HL-60/S4 (cell line): ENCODE measurements around the gene GOLGA7B.

Experiments
- in situ Hi-C: fragments of 300-500 bp; cut with MboI; formaldehyde crosslinking; loops from 2 replicates; pipeline ENCODE4 v1.14.3; 2022; ENCODE audit warnings: low sequenced_read_pairs

Gene GOLGA7B

DNA sequence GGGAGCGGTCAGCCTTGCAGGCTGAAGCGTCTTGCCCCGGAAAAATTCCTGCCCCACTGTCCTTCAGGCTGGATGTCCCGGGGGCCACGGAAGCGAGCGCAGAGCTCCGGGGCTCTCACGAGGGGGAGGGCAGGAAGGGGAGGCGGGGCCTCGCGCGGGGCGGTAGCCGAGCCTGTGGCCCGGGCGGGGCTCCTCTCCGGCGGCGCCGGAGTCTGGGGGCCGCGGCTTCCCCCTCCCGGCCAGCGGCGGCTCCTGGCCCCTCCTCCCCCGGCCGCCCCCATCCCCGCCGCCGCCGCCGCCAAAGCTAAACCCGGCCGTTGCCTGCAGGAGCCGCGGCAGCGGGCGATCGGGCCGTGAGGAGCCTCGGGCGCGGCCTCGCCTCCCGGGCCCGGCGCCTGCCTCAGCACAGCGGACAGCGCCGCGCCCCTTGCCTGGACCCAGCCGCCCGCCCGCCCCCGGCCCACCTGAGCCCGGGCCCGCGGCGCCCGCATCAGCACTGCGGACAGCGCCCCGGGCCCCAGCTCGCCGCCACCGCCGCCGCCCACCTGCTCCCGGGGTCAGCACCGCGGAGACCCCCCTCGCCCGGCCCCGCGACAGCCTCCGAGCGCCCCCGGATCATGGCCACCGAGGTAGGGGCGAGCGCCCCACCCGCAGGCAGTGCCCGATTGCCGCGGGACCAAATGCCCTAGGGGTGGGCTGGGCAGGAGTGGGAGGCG is at the start of gene GOLGA7B:
Gene GOLGA7B, plus strand, starts transcription at position 157 of the 716 bp plus-strand sequence. Its CDS starts 461 bp downstream, at position 618.
- in situ Hi-C loops: no loop called here

DNA sequence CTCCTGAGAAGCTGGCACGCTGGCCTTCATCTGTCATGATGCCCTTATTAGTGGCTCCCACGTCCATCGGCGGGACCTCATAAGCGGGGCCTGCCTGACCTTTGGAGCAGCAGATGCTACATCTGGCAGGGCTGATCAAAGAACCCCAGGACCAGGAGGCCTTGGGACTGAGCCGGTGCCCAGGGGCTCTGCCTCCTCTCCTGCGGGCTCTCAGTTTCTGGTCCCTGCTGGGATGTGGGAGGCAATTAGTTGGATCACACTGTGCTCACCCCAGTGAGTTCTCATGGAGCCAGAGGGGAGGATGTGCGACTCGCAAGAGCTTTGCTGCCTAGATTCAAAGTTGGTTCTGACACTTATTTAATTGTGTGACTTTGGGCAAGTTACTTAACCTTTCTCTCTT is 49.2 kb upstream of the GOLGA7B start:
- in situ Hi-C loops: no loop called here

DNA sequence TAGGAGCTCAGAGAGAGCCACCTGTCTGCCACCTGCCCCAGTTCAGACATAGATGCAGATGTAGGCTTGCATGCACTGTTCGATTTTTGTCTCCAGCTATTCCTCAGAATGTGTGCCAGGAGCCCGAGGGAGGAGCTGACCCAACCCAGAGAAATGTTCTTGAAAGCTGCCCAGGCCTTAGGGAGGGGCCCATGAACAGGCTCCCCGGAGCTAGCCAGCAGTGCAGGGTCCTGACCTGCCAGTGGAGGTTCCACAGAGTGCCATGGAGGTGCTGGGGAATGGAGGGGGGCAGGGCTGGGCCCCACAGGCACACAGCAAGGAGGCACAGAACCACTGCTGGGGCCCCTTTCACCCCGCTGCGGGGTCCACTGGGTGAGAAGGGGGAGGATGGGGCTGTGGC is 48.2 kb upstream of the GOLGA7B start:
- in situ Hi-C loops: no loop called here

DNA sequence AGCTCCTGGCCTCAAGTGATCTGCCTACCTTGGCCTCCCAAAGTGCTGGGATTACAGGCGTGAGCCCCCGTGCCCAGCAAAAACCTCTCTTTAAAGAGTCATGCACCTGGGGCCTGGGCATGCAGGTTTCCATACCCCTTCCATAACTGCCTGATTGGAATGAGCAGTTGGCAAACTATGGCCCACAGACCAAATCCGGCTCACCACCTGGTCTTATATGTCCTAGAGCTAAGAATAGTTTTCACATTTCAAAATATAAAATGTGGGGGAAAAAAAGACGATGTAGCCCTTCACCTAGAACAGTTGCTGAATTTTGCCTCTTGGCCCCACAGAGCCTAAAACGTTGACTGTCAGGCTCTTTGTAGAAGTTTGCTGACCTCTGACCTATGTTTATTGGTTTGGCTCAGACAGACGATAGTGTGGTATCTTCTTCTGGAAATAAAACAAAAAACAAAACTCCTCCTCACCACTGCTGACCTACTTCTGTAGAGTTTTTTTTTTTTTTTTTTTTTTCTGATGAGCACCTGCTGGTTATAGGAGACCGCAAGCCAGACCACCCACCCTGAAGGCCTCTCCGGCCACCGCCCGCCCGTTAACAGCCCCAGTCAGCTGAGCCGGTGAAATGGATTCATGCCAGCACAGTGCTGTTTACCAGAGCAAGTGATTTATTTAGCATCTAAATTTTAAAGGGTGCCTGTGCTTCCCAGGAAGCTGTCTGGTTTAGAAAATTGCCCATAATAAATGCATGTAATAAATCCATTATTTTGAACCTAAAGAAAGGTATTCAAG is 44.4 kb upstream of the GOLGA7B start:
- in situ Hi-C loops: no loop called here

DNA sequence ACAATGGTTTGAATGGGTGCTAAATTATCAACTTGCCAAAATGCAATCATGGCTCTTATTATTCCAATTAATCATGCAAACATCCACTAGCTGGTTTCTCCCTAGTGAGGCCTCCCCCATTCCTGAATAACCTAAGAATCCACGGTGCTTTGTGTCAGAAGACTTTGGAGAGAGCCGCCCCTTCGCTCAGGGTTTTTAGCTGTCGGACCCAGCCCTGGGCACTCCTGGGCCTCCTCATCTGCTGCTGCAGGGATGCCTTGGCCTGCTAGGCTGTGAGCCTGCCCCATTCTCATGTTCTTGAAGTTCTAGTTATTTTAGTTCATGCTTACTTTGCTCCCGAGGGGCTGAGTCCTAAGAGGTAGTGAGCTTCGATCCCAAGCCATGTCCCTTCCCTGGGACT is 43.7 kb upstream of the GOLGA7B start:
- in situ Hi-C loops: no loop called here

DNA sequence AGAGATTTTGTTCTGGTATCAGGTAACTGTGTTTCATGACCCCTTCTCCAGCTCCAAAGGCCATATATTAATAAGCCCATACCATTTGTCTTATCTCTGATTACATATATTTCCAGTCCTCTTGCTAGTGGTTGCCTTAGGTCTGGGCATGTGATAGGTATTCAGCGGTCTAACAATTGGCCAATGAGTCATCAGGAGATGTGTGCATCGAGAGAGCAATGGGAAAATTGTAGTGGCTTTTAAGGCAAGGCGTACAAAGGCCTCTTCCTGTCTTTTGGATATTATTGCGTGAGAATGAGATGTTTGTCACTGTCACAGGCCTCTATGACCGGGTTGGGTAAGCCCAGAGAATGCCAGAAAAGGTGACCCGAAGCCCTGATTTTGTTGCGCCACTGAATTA is 39.2 kb upstream of the GOLGA7B start:
- in situ Hi-C loops: no loop called here

DNA sequence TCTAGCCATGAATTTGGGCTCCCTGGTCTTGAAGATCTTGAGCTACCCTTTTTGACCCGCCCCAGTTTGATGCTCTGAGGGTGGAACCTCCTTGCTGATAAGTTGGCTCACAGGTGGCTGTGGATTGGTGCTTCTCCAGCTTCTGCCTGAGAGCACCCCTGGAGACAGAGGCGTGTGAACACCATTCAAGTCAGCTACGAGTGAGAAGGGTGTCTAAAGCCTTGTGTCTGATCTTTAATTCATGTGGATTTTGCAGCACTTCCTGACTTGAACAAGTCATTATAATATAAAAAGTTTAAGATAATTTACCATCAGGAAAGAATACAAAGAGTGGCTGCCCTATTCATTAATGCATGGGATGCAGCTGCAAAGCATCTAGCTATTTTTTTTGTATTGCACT is 37.7 kb upstream of the GOLGA7B start:
- in situ Hi-C loops: no loop called here

DNA sequence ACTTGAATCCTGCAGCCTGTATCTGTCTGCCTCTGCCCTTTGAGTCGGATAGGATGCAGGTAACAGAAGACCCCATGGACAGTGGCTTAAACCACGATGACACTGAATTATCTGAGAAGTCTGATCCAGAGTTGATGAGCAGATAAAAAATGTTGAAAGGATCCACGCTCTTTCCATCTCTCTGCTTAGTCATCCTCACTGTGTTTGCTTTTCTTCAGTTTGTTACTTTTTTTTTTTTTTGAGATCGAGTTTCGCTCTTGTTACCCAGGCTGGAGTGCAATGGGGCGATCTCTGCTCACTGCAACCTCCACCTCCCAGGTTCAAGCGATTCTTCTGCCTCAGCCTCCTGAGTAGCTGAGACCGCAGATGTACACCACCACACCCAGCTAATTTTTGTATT is 36.9 kb upstream of the GOLGA7B start:
- in situ Hi-C loops: no loop called here

DNA sequence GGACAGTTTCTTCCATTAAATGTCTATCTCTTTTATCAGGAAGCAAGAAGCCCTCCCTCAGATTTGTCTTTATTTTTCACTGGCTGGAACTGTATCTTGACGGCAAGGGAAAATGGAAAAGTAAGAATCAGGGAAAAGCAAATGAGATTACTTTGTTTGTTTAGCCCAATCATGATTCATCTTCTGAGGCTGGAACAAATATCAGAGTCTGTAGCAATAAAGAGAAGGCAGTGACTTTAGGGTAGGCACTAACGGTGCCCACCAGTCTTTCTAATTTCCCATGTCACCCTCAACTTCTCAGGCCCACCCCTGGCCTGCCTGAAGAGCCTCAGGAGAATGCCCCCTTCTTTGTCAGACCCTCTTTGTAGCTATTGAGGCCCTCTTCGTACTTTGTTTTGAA is 36.3 kb upstream of the GOLGA7B start:
- in situ Hi-C loops: no loop called here

DNA sequence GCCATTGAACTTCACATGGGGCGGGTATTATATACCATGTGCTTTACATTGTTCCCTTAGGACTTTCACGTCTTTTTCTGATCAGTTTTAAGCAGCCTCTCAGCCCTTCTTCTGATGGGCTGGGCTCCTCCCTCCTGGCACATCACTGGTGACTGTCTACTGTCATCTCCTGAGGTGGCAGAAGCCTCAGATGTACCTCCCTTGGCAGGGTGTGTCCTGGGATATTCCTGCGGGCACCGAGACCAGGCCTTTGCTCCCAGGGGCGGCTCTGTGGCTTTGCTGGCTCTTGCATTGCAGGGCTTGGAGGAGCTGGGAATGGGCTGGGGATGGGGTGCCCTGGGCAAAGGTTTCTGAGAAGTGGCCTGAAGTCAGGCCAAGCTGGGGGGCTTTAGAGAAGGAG is 34.6 kb upstream of the GOLGA7B start:
- in situ Hi-C loops: no loop called here

DNA sequence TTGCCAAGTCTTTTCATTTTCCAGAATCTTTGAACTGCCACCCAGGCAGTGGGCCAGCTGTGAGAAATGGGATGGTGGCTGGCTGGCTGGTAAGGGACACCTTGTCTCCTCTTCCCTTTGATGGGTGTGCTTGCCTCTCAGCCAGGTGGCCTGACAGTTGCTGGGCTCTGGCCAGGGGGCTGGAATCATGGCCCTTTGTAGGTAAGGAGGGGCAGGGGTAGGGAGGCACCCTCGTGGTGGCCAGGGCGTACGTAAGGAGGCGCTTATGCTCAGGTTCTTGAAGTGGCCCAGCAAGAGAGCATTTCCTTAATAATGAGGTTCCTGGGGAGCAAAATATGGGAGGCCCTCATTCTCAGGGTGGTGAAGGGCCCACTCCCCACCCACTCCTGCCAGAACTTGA is 33.0 kb upstream of the GOLGA7B start:
- in situ Hi-C loops: no loop called here

DNA sequence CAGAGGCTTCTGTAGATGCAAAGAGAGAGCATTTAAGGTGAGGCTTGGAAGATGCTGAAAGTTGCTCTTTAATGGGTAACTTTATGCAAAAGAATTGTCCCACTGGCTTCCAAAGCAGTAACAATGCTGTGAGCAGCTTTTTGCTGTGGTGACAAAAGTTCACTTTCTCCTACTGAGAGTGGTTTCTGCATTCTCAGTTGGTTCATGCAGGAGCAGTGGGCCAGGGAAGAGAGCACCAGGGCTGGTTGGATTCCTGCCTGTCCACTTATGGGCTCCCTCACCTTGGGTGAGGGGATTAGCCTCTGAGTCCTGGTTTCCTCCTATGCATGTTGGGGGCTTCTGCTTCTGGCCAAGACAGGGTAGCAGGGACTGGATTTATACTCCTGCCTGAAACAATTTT is 31.1 kb upstream of the GOLGA7B start:
- in situ Hi-C loops: no loop called here

DNA sequence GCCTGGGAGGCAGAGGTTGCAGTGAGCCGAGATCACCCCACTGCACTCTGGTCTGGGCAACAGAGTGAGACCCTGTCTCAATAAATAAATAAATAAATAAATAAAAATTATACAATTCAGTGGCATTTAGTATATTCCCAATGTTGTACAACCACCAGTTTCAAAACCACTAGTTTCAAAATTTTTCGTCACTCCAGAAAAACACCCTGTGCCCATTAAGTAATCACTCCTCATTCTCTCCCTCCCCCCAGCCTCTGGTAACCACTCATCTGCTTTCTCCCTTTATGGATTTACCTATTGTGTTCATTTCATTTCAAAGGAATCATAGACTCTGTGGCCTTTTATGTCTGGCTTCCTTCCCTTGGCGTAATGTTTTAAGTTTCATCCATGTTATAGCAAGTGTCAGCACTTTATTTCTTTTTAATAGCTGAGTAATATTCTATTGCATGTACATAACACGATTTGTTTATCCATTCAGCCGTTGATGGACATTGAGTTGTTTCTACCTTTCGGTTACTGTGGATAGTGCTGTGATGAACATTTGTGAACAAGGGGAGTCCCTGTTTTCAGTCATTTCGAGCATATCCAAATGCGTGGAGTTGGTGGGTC is 29.4 kb upstream of the GOLGA7B start:
- in situ Hi-C loops: no loop called here

DNA sequence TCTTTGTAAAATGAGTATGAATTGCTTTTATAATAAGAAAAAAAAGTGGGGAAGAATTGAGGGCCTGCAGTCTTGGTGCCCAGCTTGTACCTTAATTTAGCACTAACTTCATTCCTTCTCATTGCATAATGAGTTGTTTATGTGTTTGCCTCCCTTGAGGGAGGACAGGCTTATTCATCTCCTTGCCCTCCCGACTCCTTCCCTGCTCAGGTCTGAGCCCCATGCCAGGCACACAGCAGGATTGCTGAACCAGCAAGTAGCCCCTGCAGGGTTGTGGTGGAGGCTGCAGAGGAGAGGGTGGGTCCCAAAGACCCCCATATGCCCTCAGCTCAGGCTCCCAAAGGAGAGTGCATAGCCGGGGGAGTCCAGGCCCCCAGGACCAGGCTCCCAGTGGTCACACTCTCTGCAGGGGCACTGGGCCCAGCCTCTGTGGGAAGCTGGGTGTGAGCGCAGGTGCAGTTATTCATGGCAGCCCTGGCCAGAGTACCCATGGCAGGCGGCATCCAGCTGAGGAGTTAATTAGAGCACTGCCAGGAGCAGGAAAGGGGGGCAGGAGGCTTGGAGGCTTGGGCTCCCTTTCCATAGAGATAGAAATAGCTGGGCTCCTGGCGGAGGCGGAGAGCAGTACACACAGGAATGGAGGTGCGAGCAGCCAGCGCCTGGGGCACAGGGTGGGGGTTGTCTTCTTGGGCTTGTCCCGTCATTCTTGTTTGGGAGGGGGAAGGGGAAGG is 28.2 kb upstream of the GOLGA7B start:
- in situ Hi-C loops: no loop called here

DNA sequence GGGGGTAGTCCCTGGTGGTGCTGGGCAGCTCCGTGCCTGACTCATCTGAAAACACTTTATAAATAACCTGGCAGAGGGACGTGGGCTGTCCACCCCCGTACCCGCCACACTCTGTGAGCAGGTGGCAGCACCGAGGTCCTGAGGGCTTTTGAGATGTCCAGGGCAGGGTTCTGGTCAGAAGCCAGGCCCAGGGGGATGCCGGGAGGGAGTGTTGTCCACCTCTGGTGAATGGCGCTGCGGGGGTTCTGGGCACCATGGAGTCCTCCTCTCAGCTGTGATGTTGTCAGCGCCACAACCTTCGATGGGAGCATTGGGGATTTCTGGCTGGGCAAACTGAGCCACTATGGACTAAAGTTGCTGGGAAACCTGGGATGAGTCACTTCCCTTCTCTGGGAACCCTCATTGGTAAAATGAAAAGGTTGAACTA is 27.4 kb upstream of the GOLGA7B start:
- in situ Hi-C loops: no loop called here

DNA sequence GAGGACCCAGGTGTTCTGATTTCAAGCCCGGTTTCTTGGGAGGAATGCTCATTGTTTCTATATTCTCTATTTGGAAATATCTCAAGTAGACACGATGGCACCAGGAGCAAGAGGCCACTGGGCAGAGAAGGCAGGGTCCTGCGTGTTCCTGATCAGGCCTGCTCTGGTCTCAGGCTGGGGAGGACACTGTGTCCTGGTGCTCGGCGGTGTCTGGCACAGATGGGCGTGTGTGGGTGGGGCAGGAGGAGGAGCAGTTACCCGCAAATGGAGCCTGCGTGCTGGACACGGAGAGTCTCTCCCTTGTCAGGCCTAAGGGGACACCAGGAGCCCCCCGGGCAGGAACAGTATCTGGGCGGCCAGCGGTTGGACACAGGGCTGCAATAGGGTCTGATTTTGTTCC is 25.9 kb upstream of the GOLGA7B start:
- in situ Hi-C loops: no loop called here

DNA sequence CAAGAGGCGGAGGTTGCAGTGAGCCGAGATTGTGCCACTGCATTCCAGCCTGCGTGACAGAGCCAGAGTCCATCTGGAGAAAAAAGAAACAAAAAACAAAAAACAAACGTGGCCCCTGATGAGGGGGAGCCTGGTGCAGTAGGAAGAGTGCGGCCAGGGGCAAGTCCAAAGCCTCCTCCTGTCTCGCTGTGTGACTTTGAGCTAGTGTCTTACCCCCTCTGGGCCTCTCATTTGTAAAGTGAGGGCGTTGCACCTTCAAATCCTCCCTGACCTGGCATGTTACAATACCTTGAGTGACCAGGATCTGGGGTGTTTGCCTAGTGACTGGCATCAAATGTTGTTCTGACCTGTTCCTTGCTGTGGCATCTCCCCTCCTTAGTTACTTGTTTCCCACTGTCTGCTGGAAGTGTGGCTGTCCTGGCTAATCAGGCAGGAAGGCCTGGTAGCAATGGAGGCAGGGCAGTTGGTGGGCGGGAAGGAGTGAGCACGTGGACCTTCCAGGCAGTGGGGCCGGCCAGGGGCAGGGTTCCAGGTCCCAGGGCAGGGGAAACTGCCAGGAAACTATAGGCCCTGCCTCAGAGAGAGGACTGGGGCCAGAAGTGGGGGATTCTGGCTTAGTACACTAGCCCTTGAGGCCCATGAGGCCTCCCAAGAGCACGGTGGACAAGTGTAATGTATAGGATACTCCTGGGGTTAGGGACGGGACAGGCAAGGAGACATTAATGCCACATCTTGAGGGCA is 24.5 kb upstream of the GOLGA7B start:
- in situ Hi-C loops: no loop called here

DNA sequence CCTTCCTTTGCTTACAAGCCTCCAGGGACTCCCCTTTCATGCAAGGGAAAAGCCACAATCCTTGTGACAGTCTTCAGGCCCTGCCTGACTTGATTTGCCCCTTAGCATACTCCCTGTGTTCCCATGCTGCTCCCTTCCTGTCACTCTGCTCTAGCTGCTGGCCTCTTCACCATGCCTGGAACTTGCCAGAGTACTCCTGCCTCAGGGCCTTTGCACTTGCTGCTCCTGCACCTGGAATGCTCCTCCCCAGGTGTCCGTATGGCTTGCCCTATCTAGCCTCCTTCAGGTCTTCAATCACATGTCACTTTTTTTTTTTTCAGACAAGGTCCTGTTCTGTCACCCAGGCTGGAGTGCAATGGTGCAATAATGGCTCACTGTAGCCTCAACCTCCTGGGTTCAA is 22.8 kb upstream of the GOLGA7B start:
- in situ Hi-C loops: no loop called here

DNA sequence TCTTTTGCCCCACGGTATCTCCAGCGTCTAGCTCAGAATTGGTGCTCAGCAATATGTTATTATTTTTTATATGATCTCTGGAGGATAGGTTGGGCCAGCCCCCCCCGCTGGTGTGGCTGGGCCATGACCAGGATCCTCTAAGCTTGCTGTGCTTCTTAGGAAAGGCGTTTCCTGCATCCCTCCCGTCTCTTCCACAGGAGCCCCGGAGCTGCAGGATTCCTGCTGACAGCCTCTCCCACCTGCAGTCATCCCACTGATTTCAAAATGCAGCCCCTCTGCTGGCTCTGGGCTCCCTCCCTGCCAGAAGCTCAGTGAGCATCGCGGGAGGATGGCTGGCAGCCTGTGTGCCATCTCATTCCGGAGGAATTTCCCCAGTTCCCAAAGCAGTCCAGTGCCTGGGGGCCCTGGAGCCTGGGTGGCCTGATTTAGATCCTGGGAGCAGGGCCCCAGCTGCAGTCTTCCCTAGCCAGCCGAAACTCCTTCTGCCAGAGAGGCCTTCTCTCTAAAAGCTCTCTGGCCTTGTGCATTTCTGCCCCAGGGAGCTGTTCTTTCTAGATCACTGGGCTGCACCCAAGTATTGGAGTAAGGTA is 21.8 kb upstream of the GOLGA7B start:
- in situ Hi-C loops: no loop called here

DNA sequence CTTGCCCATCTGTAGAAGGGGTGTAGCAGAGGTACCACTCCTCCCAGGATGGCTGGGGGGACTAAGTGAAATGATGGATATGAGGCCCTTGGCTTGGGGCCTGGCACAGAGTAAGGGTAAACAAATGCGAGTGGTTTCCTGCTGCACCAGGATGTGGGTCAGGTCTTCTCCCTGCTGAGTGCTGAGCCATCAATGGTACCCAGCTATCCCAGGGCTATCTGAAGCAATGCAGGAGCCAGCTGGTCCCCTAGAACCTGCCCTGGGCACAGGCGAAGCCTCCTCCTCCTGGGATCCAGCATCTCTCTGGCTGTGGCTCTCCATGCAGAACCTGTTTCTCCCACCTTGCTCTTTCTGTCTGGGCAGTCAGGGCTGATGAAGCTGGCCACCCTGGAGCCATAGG is 20.9 kb upstream of the GOLGA7B start:
- in situ Hi-C loops: no loop called here
